ENCODE data around the gene PCDHB4.
A peak's percentile ranks its signal among the peaks of the same experiment; 100 is the strongest.

PCDHB4 gene

DNA sequence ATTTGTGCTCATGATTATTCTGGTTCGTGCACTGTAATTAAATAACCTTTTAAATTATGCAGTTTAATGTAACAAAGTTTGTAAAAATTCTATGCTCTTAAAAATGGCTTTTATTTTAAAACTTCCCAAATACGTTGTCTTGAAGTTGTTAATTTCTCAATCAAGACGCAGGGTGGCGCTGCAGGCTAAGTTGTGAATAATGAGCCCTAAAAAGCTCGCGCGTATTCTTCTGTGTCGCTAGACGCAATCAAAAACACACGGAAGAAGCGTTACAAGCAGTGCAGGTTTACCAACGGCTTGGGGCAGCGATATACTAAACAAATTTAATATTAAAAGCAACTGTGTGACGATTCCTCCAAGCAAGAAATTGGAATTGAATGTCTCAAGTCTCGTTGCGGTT, at the start of gene PCDHB4:
TSS of gene PCDHB4 (plus strand) at position 256 of the 400 bp plus-strand sequence. CDS start 181 bp downstream, outside the sequence.
- TF ChIP-seq, protein P1, sequence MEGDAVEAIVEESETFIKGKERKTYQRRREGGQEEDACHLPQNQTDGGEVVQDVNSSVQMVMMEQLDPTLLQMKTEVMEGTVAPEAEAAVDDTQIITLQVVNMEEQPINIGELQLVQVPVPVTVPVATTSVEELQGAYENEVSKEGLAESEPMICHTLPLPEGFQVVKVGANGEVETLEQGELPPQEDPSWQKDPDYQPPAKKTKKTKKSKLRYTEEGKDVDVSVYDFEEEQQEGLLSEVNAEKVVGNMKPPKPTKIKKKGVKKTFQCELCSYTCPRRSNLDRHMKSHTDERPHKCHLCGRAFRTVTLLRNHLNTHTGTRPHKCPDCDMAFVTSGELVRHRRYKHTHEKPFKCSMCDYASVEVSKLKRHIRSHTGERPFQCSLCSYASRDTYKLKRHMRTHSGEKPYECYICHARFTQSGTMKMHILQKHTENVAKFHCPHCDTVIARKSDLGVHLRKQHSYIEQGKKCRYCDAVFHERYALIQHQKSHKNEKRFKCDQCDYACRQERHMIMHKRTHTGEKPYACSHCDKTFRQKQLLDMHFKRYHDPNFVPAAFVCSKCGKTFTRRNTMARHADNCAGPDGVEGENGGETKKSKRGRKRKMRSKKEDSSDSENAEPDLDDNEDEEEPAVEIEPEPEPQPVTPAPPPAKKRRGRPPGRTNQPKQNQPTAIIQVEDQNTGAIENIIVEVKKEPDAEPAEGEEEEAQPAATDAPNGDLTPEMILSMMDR (IDR thresholded peaks at IDR 0.05) = no peak
- H3K9ac ChIP-seq = no peak within 1 kb of the TSS
- H2AFZ ChIP-seq = no peak within 1 kb of the TSS
- H3K9me3 ChIP-seq (ENCODE audit: control insufficient read depth, low read length) = peaks cover 8% of the 10 kb centered on the region
- H3K4me3 ChIP-seq (ENCODE audit: low read depth, low read length) = no peak within 1 kb of the TSS
- no peak within 1 kb of the TSS for H3K27ac ChIP-seq
- H3K79me2 ChIP-seq = no peaks in the 10 kb centered on the region
- H3K4me2 ChIP-seq (ENCODE audit: low read length) = no peak within 1 kb of the TSS
- H3K27me3 ChIP-seq (ENCODE audit: control insufficient read depth, insufficient read depth, low read length) = peaks cover 8% of the 10 kb centered on the region
- no peaks in the 10 kb centered on the region for H3K36me3 ChIP-seq (ENCODE audit: control insufficient read depth, insufficient read depth, low read length)
- no peaks in the 10 kb centered on the region for H3K4me1 ChIP-seq

DNA sequence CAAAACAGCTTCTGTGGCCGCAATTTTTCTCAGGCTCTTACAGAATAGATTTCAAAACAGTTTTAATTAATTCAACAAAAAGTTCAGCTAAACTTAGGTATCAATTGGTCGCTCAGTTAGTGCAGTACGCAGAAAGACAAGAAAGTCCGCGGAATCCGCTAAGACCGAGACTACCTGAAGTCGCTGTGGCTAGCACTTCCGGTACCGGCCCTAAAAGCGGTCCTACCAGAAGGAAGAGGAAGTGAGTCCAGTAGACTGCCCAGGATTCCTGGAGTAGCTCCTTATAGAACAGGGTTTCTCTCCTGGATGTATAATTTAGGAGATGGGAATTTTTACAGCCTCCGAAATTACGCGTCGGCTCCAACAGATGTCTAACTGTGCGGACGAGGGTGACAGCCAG, 43.8 kb upstream of the PCDHB4 start:
- no peaks in the 10 kb centered on the region for H3K9me3 ChIP-seq (ENCODE audit: control insufficient read depth, low read length)
- H3K4me1 ChIP-seq = no peaks in the 10 kb centered on the region
- H3K36me3 ChIP-seq (ENCODE audit: control insufficient read depth, insufficient read depth, low read length) = no peaks in the 10 kb centered on the region
- no peak overlapping the region for H3K27ac ChIP-seq
- peaks cover 4% of the 10 kb centered on the region for H3K27me3 ChIP-seq (ENCODE audit: control insufficient read depth, insufficient read depth, low read length)
- no peaks in the 10 kb centered on the region for H3K79me2 ChIP-seq
- no peak overlapping the region for H3K9ac ChIP-seq
- H3K4me3 ChIP-seq (ENCODE audit: low read depth, low read length) = no peak overlapping the region
- no peak overlapping the region for H2AFZ ChIP-seq
- no peak overlapping the region for H3K4me2 ChIP-seq (ENCODE audit: low read length)
- TF ChIP-seq, protein P1 (IDR thresholded peaks at IDR 0.05) = no peak

DNA sequence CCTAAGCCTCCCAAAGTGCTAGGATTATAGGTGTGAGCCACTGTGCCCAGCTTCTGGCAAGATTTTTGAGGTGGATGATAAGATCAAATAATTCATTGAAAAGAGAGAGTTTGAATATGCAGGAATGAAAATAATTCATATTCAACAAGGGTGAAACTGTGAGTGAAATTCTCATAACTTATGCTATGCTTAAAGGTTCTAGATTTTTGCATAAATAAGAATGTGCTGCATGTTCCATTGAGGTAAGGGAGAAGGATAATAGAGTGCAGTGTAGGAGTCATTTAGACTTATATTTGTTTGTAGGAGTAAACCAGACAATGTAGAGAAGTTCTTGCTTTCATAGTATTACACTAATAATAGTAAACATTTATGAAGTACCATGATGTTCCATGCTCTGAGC, 39.4 kb upstream of the PCDHB4 start:
- H3K27me3 ChIP-seq (ENCODE audit: control insufficient read depth, insufficient read depth, low read length) = peaks cover 4% of the 10 kb centered on the region

DNA sequence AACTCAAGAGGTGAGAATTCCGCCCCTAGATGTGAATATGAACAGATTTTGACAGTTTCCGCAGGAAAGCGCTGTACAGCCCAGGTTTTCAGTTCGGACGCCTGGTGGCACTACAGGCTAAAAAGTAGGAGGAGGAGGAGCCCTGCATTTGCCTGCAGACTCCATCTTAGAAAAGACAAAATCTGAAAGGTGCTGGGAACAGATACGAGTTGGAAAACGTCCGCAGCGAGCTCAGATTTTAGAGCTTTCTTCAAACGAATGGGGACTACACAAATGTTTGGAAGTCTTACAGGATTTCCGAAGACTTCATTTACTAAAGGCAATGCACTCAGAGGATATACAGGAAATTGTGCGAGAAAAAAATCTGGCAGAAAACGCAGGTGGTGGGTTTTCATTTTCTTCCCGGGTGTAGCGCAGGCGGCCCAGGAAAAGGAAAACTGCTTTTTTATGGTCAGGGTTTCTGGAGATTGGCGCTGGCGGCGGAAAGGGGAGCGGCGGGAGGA, 37.1 kb upstream of the PCDHB4 start:
- TF ChIP-seq, protein P1 (IDR thresholded peaks at IDR 0.05) = peak; percentile 67
- H3K4me1 ChIP-seq = no peaks in the 10 kb centered on the region
- peak overlapping the region; percentile 62 for H3K27ac ChIP-seq
- H2AFZ ChIP-seq = peak overlapping the region; percentile 81
- no peak overlapping the region for H3K9ac ChIP-seq
- H3K79me2 ChIP-seq = no peaks in the 10 kb centered on the region
- peaks cover 4% of the 10 kb centered on the region for H3K36me3 ChIP-seq (ENCODE audit: control insufficient read depth, insufficient read depth, low read length)
- no peaks in the 10 kb centered on the region for H3K27me3 ChIP-seq (ENCODE audit: control insufficient read depth, insufficient read depth, low read length)
- peak overlapping the region; percentile 88 for H3K4me2 ChIP-seq (ENCODE audit: low read length)
- no peaks in the 10 kb centered on the region for H3K9me3 ChIP-seq (ENCODE audit: control insufficient read depth, low read length)
- H3K4me3 ChIP-seq (ENCODE audit: low read depth, low read length) = peak overlapping the region; percentile 91

More for the DNA sequence above, 39.4 kb upstream of the PCDHB4 start:
- H2AFZ ChIP-seq = no peak overlapping the region
- H3K79me2 ChIP-seq = no peaks in the 10 kb centered on the region
- TF ChIP-seq, protein P1 (IDR thresholded peaks at IDR 0.05) = no peak
- H3K36me3 ChIP-seq (ENCODE audit: control insufficient read depth, insufficient read depth, low read length) = peaks cover 4% of the 10 kb centered on the region
- no peak overlapping the region for H3K4me3 ChIP-seq (ENCODE audit: low read depth, low read length)
- H3K4me2 ChIP-seq (ENCODE audit: low read length) = no peak overlapping the region
- no peaks in the 10 kb centered on the region for H3K4me1 ChIP-seq
- no peak overlapping the region for H3K9ac ChIP-seq
- H3K27ac ChIP-seq = no peak overlapping the region
- no peaks in the 10 kb centered on the region for H3K9me3 ChIP-seq (ENCODE audit: control insufficient read depth, low read length)
